ENCODE results near the gene EDAR. TPM values are rescaled to one million over a fixed set of nuclear protein-coding genes. Genes with fewer than 3 reads are reported as not detected.

EDAR gene
- total RNA-seq, 1 donor from 2014 or later: not detected

- H3K9me3 Mint-ChIP-seq (ENCODE audit: low read depth): no peaks in the 10 kb centered on the region
- no peaks in the 10 kb centered on the region for H3K36me3 Mint-ChIP-seq (ENCODE audit: low read depth)
- peaks cover 5% of the 10 kb centered on the region for H3K4me1 Mint-ChIP-seq (ENCODE audit: low read depth)
- DNase-seq (ENCODE audit: low spot score): no peak
- no peak overlapping the region for H3K27ac Mint-ChIP-seq (ENCODE audit: unreplicated experiment)
- no peak for TF ChIP-seq CTCF (IDR thresholded peaks at IDR 0.05)
- peaks cover 20% of the 10 kb centered on the region for H3K27me3 Mint-ChIP-seq (ENCODE audit: low read depth)
- no peak overlapping the region for H3K4me3 Mint-ChIP-seq (ENCODE audit: unreplicated experiment)
Observed at GRCh38 chr2:109024477-109024876, 35.5 kb upstream of the EDAR start.

- DNase-seq (ENCODE audit: low spot score): no peak
- no peaks in the 10 kb centered on the region for H3K9me3 Mint-ChIP-seq (ENCODE audit: low read depth)
- peaks cover 2% of the 10 kb centered on the region for H3K36me3 Mint-ChIP-seq (ENCODE audit: low read depth)
- H3K27me3 Mint-ChIP-seq (ENCODE audit: low read depth): peaks cover 42% of the 10 kb centered on the region
- no peak overlapping the region for H3K27ac Mint-ChIP-seq (ENCODE audit: unreplicated experiment)
- TF ChIP-seq CTCF (IDR thresholded peaks at IDR 0.05): no peak
- H3K4me1 Mint-ChIP-seq (ENCODE audit: low read depth): peaks cover 5% of the 10 kb centered on the region
- H3K4me3 Mint-ChIP-seq (ENCODE audit: unreplicated experiment): no peak overlapping the region
Observed at GRCh38 chr2:109021895-109022300, 32.9 kb upstream of the EDAR start.

GRCh38 chr2:109020217-109020637, 31.2 kb upstream of the EDAR start:
- peaks cover 38% of the 10 kb centered on the region for H3K27me3 Mint-ChIP-seq (ENCODE audit: low read depth)
- H3K36me3 Mint-ChIP-seq (ENCODE audit: low read depth): peaks cover 2% of the 10 kb centered on the region
- H3K4me3 Mint-ChIP-seq (ENCODE audit: unreplicated experiment): no peak overlapping the region
- H3K9me3 Mint-ChIP-seq (ENCODE audit: low read depth): no peaks in the 10 kb centered on the region
- no peak overlapping the region for H3K27ac Mint-ChIP-seq (ENCODE audit: unreplicated experiment)
- H3K4me1 Mint-ChIP-seq (ENCODE audit: low read depth): peaks cover 5% of the 10 kb centered on the region
- DNase-seq (ENCODE audit: low spot score): no peak
- no peak for TF ChIP-seq CTCF (IDR thresholded peaks at IDR 0.05)

GRCh38 chr2:109018452-109018851, 29.4 kb upstream of the EDAR start:
- no peak for TF ChIP-seq CTCF (IDR thresholded peaks at IDR 0.05)
- no peaks in the 10 kb centered on the region for H3K9me3 Mint-ChIP-seq (ENCODE audit: low read depth)
- peaks cover 2% of the 10 kb centered on the region for H3K36me3 Mint-ChIP-seq (ENCODE audit: low read depth)
- H3K4me1 Mint-ChIP-seq (ENCODE audit: low read depth): peaks cover 5% of the 10 kb centered on the region
- DNase-seq (ENCODE audit: low spot score): no peak
- H3K27ac Mint-ChIP-seq (ENCODE audit: unreplicated experiment): no peak overlapping the region
- peaks cover 36% of the 10 kb centered on the region for H3K27me3 Mint-ChIP-seq (ENCODE audit: low read depth)
- H3K4me3 Mint-ChIP-seq (ENCODE audit: unreplicated experiment): no peak overlapping the region

GRCh38 chr2:109017017-109017416, 28.0 kb upstream of the EDAR start:
- Mint-ChIP-seq H3K9me3 (ENCODE audit: low read depth) (no peaks in the 10 kb centered on the region), H3K4me1 (ENCODE audit: low read depth) (peaks cover 5% of the 10 kb centered on the region), H3K27me3 (ENCODE audit: low read depth) (peaks cover 34% of the 10 kb centered on the region), H3K4me3 (ENCODE audit: unreplicated experiment) (no peak overlapping the region), H3K36me3 (ENCODE audit: low read depth) (peaks cover 2% of the 10 kb centered on the region), H3K27ac (ENCODE audit: unreplicated experiment) (no peak overlapping the region)
- no peak for DNase-seq (ENCODE audit: low spot score)
- no peak for TF ChIP-seq CTCF (IDR thresholded peaks at IDR 0.05)

Measured in chondrocyte (in vitro differentiated cells).